NCI-H2196 treated with DMSO at 0.1 percent for 48 hours (cell line): ENCODE data around the gene OVCH1.
A peak's percentile ranks its signal among the peaks of the same experiment; 100 is the strongest.

Source experiments
- DNase-seq: peaks from one replicate; lab custom pipeline; 2025; ENCODE audit not compliant: unreplicated experiment; lab: John Stamatoyannopoulos, UW

The OVCH1 gene

GRCh38 chr12:29497588-29497987 lies at the start of gene OVCH1:
Gene OVCH1, minus strand, starts transcription at chr12:29497686. Its CDS starts 0 bp downstream, at chr12:29497686.
- DNase-seq: no peak

- no peak for DNase-seq
Measured at GRCh38 chr12:29547151-29547632, 49.7 kb upstream of the OVCH1 start.

- DNase-seq: no peak
Measured at GRCh38 chr12:29546000-29546399, 48.5 kb upstream of the OVCH1 start.

GRCh38 chr12:29545102-29545467 lies 47.6 kb upstream of the OVCH1 start:
- no peak for DNase-seq

GRCh38 chr12:29544428-29545101 lies 47.1 kb upstream of the OVCH1 start:
- no peak for DNase-seq

- DNase-seq: no peak
Measured at GRCh38 chr12:29543036-29543435, 45.5 kb upstream of the OVCH1 start.

- no peak for DNase-seq
Measured at GRCh38 chr12:29537298-29537697, 39.8 kb upstream of the OVCH1 start.

- DNase-seq: no peak
Measured at GRCh38 chr12:29534935-29535334, 37.4 kb upstream of the OVCH1 start.

GRCh38 chr12:29533815-29534489 lies 36.5 kb upstream of the OVCH1 start:
- DNase-seq: no peak

GRCh38 chr12:29531471-29531870 lies 34.0 kb upstream of the OVCH1 start:
- DNase-seq: no peak

- DNase-seq: no peak
Measured at GRCh38 chr12:29530436-29530835, 33.0 kb upstream of the OVCH1 start.

GRCh38 chr12:29528161-29528560 lies 30.7 kb upstream of the OVCH1 start:
- DNase-seq: no peak

- DNase-seq: no peak
Measured at GRCh38 chr12:29521951-29522350, 24.5 kb upstream of the OVCH1 start.

- peak; percentile 41 for DNase-seq
Measured at GRCh38 chr12:29519585-29520182, 22.2 kb upstream of the OVCH1 start.

- DNase-seq: no peak
Measured at GRCh38 chr12:29518407-29518806, 20.9 kb upstream of the OVCH1 start.

GRCh38 chr12:29517264-29517663 lies 19.8 kb upstream of the OVCH1 start:
- DNase-seq: no peak

- DNase-seq: no peak
Measured at GRCh38 chr12:29516431-29516875, 19.0 kb upstream of the OVCH1 start.

- DNase-seq: no peak
Measured at GRCh38 chr12:29510591-29511185, 13.2 kb upstream of the OVCH1 start.

- no peak for DNase-seq
Measured at GRCh38 chr12:29509503-29509902, 12.0 kb upstream of the OVCH1 start.

- DNase-seq: no peak
Measured at GRCh38 chr12:29508949-29509348, 11.5 kb upstream of the OVCH1 start.

- no peak for DNase-seq
Measured at GRCh38 chr12:29505122-29505521, 7.6 kb upstream of the OVCH1 start.

- DNase-seq: no peak
Measured at GRCh38 chr12:29503283-29503682, 5.8 kb upstream of the OVCH1 start.
